ENCODE measurements around the gene NFKBIB.

Gene NFKBIB

GRCh38 chr19:38919837-38920601 is 20.2 kb downstream of the NFKBIB start:
- no peak for DNase-seq (ENCODE audit: low read depth)
- no peak overlapping the region for H3K4me3 ChIP-seq (ENCODE audit: low read depth, low read length)
- no peak for TF ChIP-seq POLR2A (IDR thresholded peaks at IDR 0.05; ENCODE audit: extremely low read depth, insufficient read length)
- TF ChIP-seq CTCF (IDR thresholded peaks at IDR 0.05; ENCODE audit: low read depth, low read length), result no peak
- no peak for TF ChIP-seq MYC (IDR thresholded peaks at IDR 0.05; ENCODE audit: low read depth, low read length)
- TF ChIP-seq, protein P1, sequence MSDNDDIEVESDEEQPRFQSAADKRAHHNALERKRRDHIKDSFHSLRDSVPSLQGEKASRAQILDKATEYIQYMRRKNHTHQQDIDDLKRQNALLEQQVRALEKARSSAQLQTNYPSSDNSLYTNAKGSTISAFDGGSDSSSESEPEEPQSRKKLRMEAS (IDR thresholded peaks at IDR 0.05; ENCODE audit: low read depth, low read length), result no peak

GRCh38 chr19:38920602-38921419 is 21.0 kb downstream of the NFKBIB start:
- no peak for DNase-seq (ENCODE audit: low read depth)
- no peak overlapping the region for H3K4me3 ChIP-seq (ENCODE audit: low read depth, low read length)
- TF ChIP-seq CTCF (IDR thresholded peaks at IDR 0.05; ENCODE audit: low read depth, low read length), result no peak
- TF ChIP-seq, protein P1 (IDR thresholded peaks at IDR 0.05; ENCODE audit: low read depth, low read length), result no peak
- TF ChIP-seq POLR2A (IDR thresholded peaks at IDR 0.05; ENCODE audit: extremely low read depth, insufficient read length), result no peak
- TF ChIP-seq MYC (IDR thresholded peaks at IDR 0.05; ENCODE audit: low read depth, low read length), result no peak

DNA sequence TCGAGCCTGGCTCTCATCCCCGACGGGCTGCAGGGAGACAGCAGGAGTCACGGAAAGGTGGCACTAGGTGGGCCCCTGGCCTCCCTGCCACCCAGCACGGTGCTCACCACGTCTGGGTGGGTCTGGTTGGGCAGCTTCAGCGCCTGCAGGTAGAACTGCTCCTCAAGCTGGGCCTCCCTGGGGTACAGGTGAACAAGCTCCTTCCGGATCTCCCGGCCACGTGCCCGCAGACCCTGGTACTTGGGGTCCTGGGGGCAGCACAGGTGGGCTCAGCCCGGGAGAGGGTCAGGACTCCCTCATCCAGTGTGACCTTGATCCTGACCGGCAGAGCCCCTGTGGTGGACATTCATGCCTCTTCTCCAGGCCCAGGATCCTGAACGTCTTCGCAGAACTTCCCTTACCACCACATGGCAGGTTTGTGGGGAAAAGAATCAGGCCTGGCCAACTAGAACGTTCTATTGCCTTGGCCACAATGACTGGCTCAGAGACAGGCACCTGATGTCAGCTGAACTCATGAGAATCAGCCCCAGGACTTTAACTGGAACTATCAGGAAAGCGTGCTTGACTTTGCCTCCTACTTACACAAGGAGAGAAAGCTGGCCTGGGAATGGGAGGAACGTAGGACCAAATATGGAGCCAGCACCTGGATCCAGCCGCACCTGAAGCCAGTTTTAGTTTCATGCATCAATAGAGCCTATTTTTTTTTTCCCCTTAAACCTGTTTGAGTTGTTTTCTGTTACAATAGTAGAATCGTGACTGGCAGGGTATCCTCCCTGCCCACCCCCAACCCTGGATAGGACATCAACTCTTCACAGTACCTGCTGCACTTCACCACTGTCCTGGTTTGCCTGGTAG is 21.9 kb downstream of the NFKBIB start:
- TF ChIP-seq MYC (IDR thresholded peaks at IDR 0.05; ENCODE audit: low read depth, low read length) (no peak), CTCF (IDR thresholded peaks at IDR 0.05; ENCODE audit: low read depth, low read length) (no peak), POLR2A (IDR thresholded peaks at IDR 0.05; ENCODE audit: extremely low read depth, insufficient read length) (no peak)
- TF ChIP-seq, protein P1 (IDR thresholded peaks at IDR 0.05; ENCODE audit: low read depth, low read length), result no peak
- no peak for DNase-seq (ENCODE audit: low read depth)

DNA sequence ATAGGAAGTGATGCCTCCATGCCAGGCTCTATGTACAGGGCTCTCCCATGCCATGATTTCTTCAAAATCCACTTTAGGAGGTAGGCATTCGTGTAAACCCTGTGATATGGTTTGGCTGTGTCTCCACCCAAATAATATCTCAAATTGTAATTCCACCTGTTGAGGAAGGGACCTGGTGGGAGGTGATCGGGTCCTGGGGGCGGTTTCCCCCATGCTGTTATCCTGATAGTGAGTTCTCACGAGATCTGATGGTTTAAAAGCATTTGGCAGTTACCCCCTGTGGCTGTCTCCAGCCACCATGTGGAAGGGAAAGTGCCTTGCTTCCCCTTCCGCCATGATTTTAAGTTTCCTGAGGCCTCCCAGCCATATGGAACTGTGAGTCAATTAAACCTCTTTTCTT is 22.7 kb downstream of the NFKBIB start:
- DNase-seq (ENCODE audit: low read depth), result no peak
- no peak overlapping the region for H3K4me3 ChIP-seq (ENCODE audit: low read depth, low read length)
- TF ChIP-seq, protein P1 (IDR thresholded peaks at IDR 0.05; ENCODE audit: low read depth, low read length), result no peak
- no peak for TF ChIP-seq POLR2A (IDR thresholded peaks at IDR 0.05; ENCODE audit: extremely low read depth, insufficient read length)
- TF ChIP-seq MYC (IDR thresholded peaks at IDR 0.05; ENCODE audit: low read depth, low read length), result no peak
- TF ChIP-seq CTCF (IDR thresholded peaks at IDR 0.05; ENCODE audit: low read depth, low read length), result no peak

More for the DNA sequence above, 21.9 kb downstream of the NFKBIB start:
- no peak overlapping the region for H3K4me3 ChIP-seq (ENCODE audit: low read depth, low read length)

- no peak overlapping the region for H3K4me3 ChIP-seq (ENCODE audit: low read depth, low read length)
- no peak for DNase-seq (ENCODE audit: low read depth)
- TF ChIP-seq MYC (IDR thresholded peaks at IDR 0.05; ENCODE audit: low read depth, low read length), result no peak
- TF ChIP-seq POLR2A (IDR thresholded peaks at IDR 0.05; ENCODE audit: extremely low read depth, insufficient read length), result no peak
- TF ChIP-seq, protein P1 (IDR thresholded peaks at IDR 0.05; ENCODE audit: low read depth, low read length), result no peak
- TF ChIP-seq CTCF (IDR thresholded peaks at IDR 0.05; ENCODE audit: low read depth, low read length), result no peak
Measured at GRCh38 chr19:38924388-38924787, 24.6 kb downstream of the NFKBIB start.
